HL-60/S4 treated with phorbol 12-myristate 13-acetate at 8.2 ng/mL for 4 days and 3 days (cell line): ENCODE measurements around the gene MYH3.
"Not testable (repeated sequence)": the region's sequence is repeated elsewhere in the genome, so short reads cannot be mapped to it uniquely, and the experiment has no call there.

Source experiments
- in situ Hi-C: fragments of 300-500 bp; cut with MboI; formaldehyde crosslinking; loops from 2 replicates; pipeline ENCODE4 v1.15.0; 2022; ENCODE audit warnings: low sequenced_read_pairs

MYH3 gene

DNA sequence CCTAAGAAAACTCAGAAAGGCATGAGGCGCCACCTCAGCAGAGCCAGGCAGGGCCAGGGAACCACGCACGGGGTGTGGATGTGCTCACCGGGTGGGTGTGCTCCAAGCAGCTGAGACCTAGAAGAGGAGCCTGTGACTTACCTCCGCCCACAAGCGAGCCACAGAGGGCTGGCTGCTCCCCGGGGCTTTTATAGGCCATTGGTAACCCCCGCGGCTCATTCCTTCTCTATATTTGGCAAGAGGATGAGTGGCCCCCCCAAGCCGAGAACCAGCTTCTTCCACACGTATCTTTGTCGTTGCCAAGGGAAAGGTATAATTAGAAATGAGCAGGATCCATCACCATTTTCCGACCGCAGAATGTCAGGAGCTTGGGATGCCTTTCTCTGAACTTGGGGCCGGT lies at the start of gene MYH3:
MYH3 (minus strand) TSS at position 162 of the 400 bp plus-strand sequence. CDS start 2,245 bp downstream, outside the sequence.
- in situ Hi-C loops: no loop called here

DNA sequence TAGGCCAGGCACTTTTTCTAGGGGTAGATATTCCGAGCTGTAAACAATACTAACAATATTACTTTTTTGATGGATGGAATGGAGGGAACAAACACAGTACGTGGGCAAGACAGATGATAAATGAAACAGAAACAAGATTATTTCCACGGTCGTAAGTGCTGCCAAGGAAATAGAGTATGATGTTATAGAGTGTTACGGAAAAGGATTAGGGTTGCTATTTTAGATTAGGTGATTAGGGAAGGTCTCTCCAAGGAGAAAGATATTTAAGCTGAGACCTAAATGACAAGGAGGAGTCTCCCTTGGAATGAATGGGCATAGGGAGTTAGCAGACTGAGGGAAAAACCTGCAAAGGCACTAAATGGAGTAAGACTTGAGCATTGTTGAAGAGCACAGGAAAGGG lies 48.6 kb upstream of the MYH3 start:
- in situ Hi-C loops: no loop called here

DNA sequence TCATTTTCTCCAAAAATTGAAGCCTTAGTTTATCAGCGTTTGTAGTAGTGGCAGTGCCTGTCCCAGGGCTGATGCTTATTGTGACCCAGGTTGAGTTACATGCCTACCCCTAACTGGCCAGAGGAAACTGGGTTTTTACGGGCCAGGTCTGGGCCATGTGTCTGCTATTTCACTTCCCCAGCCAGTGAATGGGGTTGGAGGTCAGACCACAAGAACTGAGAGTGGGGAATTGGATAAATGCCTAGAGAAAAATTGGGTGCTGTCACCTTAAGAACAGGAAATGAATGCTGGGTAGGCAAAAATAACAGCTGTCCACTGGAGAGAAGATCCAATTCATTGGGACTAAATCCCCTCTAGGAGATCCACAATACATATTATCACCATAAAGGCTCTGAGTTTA lies 45.5 kb upstream of the MYH3 start:
- in situ Hi-C loops: no loop called here

DNA sequence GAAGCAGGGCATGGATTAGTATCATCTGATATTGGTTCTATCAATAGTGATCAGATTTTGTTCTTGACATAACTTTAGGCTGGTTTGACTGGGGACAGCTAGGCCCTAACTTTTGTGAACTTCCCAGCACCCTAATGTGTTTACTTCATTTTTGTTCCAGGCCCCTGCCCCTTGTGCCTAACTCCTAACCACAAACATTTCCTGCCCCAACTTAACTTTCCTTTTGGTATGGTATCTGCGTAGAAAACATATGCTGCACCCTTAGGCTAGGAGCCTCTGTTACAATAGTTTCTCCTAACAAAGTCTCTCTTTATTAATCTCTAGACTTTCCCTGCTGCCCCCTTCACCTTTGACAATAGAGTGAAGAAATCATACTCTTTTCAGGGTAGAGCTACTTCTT lies 42.7 kb upstream of the MYH3 start:
- in situ Hi-C loops: no loop called here

DNA sequence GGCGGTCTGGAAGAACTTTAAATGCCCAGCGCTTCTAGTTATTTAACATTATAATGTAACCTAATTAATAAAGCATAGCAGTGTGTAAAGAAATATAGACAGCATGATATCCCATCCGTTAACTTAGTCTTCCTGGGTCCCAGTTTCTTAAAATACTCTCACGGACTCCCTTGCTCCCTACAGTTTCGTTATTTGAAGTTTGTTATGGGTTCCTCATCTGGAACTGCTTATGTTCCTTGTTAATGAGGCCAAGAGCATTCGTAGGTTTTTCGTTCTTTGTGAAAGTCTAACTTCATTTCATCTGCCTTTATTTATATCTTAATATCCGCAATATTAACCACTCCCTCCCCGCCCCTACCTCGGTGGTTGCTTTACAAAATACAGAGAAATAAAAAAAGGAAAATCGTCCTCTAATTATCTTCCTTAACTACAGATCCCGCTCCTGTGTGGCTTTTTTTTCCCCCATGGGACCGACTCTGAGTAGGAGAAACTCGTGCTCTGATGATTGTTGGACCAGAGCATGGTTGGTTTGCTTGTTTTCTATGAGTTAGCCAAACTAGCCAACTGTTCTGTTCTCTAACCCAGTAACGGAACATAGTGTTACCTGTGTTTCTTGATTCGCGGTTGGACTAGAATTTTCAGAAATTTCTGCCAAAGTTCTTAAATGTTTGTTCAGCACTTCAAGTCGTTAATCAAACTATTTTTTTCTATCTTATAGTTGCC lies 41.1 kb upstream of the MYH3 start:
- in situ Hi-C loops: no loop called here

DNA sequence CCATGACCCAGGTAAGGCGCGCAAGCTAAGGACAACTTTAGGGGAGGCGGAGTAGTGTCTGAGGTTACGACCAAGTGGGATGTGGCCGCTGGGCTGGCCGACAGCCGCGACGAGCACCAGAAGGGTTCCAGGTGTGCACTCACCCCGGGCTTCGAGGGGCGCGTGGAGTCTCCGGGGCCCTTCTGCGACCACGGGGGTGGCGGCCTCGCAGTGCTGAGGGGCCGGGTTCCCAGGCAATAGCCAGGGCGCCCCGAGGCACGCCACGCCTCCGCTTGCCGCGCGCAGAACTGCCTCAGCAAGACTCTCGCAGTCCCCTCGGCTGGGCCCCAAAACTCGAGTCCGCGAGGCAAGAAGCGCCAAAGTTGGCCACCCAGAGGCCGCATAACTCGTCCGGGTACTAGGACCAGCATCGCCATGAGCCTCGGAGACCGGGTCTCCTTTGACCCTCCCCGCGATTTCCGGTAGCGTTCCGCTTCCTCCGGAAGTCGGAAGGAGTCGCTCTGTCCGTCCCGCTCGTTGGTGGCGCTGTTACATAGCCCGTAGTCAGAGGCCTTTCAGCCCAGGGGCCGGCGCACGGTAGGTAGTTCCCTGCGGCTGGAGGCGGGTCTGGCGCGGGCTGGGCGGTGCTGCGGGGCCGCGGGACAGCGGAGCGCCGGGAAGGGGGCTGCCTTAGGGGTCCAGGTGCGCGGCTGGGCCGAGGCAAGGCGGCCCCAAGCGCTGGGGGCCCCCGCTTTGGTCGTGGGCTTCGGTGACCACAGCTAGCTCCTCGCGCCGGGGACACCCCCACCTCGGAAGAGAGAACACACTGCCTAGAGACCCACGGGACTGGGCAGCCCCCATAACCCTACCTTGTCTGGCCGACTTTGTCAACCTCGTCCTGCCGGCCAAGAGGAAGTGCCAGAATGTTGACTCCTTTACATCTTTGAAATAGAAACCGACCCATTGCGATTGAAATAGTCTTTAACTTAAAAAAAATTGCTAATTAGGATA lies 40.3 kb upstream of the MYH3 start, which contains the start of the genes ADPRM and SCO1:
ADPRM (plus strand) TSS at position 503 of the 990 bp plus-strand sequence. CDS start 7,333 bp downstream, outside the sequence.
SCO1 (minus strand) TSS at position 442 of the 990 bp plus-strand sequence; CDS start at position 416, 26 bp downstream.
- in situ Hi-C loops: no loop called here

DNA sequence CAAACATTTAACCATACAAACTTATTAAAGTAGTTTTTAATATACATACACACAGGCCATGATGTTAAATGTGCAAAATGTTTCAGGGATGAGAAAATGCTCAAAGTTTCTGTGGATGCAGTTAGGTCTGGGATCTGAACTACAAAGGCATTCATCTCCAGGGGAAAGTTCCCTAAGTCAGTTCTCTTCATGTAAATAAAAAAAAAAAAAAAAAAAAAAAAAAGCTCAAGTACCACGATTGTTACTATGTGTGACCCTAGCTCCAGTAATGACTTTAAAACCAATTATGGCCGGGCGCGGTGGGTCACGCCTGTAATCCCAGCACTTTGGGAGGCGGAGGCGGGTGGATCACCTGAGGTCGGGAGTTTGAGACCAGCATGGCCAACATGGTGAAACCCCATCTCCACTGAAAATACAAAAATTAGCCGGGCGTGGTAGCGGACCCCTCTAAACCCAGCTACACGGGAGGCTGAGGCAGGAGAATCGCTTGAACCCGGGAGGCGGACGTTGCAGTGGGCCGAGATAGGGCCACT lies 38.8 kb upstream of the MYH3 start:
- in situ Hi-C loops: not testable (repeated sequence)

DNA sequence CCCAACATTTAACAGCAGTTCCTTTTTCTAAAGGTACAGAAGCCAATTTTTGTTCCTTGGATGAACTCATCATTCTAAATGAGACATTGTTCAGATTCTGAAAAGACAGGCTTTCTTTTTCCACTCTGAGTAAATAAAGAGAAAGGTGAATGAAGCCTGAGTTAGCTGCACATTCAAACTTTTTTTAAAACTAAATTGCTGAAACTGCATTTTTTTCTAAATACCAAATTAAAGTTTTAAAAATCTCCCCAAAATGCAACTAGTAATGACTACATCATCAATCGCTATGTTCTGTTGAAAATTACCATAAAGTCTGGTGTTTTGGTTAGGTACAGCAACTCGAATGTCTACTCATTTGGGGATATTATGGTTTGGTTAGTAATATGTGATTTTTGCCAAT lies 30.4 kb upstream of the MYH3 start:
- in situ Hi-C loops: no loop called here

DNA sequence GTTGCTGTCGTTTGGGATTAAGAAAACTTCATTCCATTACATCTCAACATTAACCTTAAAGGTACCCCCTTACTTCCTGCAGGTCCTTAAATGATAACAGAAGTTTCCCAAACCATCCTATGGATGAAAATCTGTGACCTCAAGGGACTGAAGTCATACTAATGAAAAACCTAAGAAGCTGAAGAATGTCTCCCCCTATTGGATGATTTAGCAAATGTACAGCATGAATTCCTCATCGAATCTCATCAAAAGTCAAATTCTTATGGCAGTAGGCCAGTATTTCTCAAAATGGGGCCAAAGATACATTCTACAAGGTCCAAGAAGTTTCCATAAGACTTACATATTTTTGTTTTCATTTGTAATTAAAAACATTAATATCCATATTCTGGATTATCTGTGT lies 26.7 kb upstream of the MYH3 start:
- in situ Hi-C loops: no loop called here

DNA sequence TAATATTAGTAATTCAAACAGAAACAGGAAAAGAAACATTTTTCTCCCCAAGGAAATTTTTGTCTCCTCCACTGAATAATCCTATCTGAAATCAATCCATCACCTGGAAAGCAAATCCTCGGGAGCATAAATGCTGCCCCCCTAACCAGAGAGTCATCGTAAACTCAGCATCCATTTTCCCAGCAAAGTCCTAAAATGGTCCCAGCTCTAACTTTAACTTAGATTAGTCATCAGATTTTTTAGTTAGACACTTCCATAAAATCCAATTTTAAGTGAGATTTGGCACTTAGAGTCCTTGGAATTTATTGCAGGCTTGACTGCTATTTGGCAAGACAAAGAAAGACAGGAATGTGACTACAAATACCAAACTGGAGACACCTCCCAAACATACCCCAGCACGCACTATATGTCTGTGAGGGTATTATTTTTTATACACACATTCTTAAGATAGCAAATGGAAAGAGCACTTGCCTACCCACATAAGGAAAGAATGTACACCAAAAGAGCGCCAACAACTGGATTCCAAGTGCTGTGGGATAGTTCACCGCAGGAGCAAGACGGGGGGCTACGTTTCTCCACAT lies 24.8 kb upstream of the MYH3 start:
- in situ Hi-C loops: no loop called here

DNA sequence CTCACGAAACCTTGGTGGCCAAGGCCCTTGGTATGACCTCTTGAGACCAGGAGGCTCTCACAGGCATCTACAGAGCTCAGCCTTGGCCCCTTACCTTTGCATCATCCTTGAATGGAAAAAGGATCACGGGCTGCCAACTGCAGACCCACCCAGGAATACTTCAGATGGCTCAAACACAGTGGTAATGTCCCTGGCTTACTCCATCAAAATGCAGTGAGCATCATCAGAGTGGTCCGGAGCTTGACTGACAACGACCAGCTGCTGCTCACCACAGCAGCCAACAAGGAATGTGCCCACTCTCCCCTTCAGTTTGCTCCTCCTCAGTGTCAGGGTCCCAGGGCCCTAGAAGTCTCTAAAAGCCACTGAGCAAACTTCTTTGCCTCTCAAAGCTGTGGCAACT lies 17.6 kb upstream of the MYH3 start:
- in situ Hi-C loops: no loop called here

DNA sequence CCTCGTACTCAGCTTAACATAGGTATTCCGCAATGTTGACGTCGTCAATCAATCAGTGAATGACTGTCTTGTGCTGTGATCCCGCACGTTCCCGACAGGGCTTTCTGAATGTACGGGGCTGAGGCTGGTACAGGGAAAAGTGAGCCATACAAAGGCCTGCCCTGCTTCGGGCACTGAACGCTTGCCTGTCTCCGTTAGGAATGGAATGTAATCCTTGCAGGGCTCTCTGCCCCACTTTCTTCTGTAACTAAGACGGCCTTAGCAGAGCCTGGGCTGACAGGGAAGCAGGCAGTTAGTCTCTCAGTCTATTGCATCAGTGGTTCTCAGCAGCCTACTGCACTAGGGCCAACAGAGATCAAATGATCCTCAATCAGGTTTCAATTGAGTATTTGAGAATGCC lies 16.2 kb upstream of the MYH3 start:
- in situ Hi-C loops: no loop called here

DNA sequence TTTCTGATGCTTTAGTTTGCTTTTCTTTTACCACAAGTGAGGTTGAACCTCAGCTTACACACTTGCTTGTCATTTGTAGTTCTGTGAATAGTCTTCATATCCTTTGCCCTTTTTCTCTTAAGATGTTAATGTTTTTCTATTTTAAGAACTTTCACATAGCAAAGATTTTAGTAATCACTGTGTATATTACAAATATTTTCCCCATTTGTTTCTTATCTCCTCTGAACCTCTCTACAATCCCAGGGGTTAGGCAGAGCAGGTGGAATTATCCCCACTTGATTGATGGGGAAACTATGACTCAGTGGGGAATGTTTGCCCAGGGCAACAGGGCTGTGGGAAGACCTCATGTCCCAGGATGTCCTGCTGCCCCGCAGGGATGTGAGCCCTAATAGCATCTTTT lies 11.7 kb upstream of the MYH3 start:
- in situ Hi-C loops: no loop called here

DNA sequence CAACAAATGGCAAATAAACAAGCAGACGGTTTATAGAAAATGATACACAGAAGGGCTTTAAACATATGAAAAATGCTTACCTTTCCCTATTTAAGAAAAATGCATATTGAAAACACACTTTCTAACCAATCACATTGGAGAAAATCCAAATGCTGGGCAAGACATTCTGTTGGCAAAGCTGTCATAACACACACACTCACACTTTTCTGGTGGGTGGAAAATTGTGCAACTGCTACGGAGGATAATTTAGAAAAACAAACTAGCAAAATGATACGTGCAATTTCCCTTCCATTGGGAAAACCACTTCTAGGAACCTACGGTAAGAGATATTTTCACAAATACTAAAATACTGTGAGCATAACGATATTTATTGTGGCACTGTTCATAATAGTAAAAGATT lies 9.8 kb upstream of the MYH3 start:
- in situ Hi-C loops: no loop called here

DNA sequence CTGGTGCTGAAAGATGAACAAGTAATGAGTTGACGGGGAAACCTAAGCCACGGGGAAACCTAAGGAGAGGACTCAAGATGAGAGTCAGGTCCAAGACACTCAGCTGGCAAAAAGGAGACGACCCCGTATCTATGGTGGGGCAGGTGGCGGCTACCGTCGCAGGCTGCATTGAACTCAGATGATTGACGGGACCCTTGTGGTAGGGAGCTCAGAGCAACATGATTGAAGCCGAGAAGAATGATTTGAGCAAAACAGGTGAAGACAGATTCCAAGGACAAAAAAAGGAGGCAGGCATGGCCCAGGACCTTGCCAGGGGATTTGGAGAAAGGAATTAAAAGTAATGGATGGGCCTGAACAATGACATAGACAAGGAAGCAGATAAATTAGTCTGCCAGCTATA lies 7.5 kb upstream of the MYH3 start:
- in situ Hi-C loops: no loop called here

DNA sequence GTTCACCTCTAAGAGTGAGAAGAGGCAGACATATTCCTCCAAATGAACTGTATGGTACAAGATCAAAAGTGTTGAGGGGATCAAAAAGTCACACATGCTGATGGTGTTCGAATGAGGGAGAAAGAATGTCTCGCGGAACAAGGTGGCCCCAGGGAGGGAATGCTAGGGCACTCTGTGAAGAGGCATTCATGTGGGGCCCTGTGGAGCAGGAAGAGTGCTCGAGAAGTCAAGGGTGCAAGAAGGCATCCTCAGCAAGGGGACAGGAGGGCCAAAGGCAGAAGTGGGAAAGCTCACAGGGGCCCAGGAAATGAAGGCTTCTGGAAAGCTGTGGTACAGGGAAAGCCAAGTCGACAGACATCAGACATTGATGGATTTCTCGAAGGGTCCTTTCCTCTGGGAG lies 6.1 kb upstream of the MYH3 start:
- in situ Hi-C loops: no loop called here

DNA sequence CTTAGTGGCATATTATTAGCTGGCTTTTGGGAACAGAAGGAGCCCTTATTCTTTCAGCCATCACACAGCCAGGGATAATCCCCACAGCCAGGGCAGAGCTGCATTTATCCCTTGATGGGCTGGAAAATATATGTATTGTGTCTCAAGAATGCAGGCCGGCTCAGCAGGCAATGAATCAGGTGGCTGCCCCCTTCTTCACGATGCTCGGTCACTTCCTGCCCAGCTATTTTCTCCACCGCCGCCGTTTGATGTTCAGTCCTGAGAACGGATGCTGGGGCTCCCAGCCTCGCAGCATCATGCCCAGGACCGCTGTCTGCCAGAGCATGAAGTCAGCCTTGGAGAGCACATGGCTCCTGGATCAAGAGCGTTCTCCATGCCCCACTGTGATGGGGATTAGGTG lies 4.3 kb upstream of the MYH3 start:
- in situ Hi-C loops: no loop called here

DNA sequence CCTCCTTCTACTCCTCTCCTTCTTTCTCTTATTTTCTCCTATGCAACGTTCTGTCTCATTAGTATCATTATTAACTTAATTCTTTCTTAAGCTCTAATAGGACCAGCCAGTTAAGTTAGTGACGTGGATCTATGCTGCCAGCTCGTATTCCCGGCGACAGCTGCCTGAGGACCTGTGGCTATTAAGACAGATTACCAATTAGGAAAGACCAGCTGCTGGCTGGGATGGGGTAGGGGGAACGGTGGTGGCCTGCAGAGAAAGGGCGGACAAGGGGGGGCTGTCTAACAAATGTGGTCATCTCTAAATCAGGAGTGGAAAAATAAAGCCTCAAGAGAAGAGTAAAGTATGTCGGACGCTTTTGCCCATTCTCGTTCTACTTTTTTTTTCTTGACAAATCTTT lies 770 bp upstream of the MYH3 start:
- in situ Hi-C loops: no loop called here

DNA sequence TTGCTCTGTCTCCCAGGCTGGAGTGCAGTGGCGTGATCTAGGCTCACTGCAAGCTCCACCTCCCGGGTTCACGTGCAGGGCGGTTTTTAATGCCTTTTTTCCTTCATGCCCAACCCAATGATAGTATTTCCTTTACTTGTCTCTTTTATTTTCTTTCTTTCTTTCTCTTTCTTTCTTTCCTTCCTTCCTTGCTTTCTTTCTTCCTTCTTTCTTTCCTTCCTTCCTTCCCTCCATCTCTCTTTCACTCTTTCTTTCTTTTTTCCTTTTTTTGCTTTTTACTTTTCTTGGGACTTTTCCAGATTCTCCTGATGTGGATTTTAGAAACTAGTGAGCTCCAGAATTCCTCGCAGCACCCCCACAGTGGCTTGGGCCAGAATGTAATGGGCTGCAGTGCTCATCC lies 3.1 kb downstream of the MYH3 start:
- in situ Hi-C loops: no loop called here

DNA sequence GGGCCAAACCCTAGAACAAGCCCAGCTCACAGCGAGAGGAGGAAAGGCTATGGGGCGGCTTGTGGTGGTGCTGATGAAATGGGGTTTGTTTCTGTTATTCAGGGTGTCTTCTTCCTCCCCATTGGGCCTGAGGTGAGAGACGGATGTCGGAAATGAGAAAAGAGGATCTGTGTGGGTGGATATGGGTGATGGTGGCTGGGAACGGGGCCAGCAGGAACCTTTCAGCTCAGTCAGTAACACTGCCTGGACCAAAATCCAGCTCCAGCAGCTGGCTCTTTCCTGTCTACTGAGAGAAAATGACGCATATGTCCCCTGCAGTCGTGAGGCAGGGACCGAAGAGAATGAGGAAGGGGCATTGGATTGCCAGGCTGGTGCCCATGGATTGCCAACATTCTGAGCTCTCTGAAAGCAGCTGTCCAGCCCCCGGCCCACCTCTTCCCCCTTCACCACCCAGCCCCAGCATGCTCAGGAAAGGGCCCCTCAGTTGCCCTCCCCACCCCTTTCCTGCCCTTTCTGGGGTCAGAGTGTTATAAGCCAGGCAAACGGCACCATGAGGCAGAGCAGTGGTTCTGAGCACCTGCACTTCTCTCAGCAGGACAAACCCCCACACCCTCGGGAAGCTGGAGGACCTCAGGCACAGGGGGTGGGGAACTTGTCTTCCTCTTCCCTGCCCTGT lies 4.0 kb downstream of the MYH3 start:
- in situ Hi-C loops: no loop called here

DNA sequence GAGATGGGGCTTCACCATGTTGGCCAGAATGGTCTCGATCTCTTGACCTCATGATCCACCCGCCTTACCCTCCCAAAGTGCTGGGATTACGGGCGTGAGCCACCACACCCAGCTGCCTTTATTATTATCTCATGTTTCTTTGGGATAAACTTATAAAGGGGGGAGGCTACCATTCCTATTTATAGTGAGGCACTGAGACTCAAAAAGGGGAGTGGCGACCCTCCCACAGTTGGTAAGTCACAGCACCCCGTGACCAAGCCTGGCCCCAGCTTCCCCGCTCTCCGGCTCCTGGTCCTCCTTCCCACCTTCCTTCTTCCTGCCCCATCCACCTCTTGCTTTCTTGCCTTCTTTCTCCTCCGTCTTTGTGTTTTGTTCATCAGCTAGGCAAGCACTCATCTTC lies 5.2 kb downstream of the MYH3 start:
- in situ Hi-C loops: no loop called here
